ENCODE data around the gene MOGAT1. TPM values are rescaled to one million over a fixed set of nuclear protein-coding genes. Genes with fewer than 3 reads are reported as not detected.

MOGAT1 gene
- total and polyA plus RNA-seq, 2 of the 13 experiments (the other 11 are each of a cell fraction or from before 2014, with no cell fraction given), result 0.98 to 4.3 TPM

DNA sequence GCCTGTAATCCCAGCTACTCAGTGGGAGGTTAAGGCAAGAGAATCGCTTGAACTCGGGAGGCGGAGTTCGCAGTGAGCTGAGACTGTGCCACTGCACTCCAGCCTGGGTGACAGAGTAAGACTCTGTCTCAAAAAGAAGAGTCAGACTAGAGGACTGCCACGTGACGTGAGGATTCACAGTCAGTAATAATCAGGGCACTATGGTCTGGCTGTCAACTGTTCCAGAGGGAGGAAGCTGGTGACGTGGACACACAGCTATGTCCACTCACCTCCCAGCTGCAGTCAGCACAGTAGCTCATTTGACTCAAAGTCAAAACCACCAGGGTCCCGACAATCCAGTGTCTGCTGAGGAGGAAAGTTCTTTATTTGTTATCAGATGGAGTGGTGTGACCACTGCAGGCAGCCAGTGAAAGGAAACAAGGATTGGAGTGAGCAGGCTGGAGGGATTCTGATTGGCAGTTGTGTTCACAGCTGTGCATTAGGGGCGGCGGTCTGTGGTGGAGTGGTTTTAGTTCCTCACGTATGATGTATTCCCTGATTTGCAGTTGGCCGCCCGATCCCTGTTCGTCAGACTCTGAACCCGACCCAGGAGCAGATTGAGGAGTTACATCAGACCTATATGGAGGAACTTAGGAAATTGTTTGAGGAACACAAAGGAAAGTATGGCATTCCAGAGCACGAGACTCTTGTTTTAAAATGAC lies 37.9 kb downstream of the MOGAT1 start (continued):
- TF ChIP-seq ASH2L (IDR thresholded peaks at IDR 0.05; ENCODE audit: insufficient read length, low read depth, low read length) (peak; percentile 70), MAFK (conservative IDR thresholded peaks at IDR 0.05 in 1 of 2, IDR thresholded peaks at IDR 0.05 in 1 of 2; ENCODE audit: low read length in 2 of 2) (peak; percentile 45 to 57; a peak in 3 of 4 replicates), ZBED4 (CRISPR knock-in tag; IDR thresholded peaks at IDR 0.05; ENCODE audit: borderline replicate concordance) (peak; percentile 76), SYNCRIP (IDR thresholded peaks at IDR 0.05; ENCODE audit: insufficient read depth, low read depth, low read length) (no peak), AGO2 (optimal IDR thresholded peaks at IDR 0.05; ENCODE audit: low read depth, low read length) (no peak), EHMT2 (IDR thresholded peaks at IDR 0.05; ENCODE audit: borderline replicate concordance, low read depth, low read length) (peak; percentile 70; the same call in 1 of the 2 replicates), ZNF691 (CRISPR knock-in tag; IDR thresholded peaks at IDR 0.05; ENCODE audit: borderline replicate concordance, low read depth) (no peak), SNAPC4 (CRISPR knock-in tag; IDR thresholded peaks at IDR 0.05) (peak; percentile 74; the same call in 1 of the 2 replicates), ETV5 (CRISPR knock-in tag; IDR thresholded peaks at IDR 0.05; ENCODE audit: borderline replicate concordance) (peak; percentile 84)
- TF ChIP-seq, protein P1, sequence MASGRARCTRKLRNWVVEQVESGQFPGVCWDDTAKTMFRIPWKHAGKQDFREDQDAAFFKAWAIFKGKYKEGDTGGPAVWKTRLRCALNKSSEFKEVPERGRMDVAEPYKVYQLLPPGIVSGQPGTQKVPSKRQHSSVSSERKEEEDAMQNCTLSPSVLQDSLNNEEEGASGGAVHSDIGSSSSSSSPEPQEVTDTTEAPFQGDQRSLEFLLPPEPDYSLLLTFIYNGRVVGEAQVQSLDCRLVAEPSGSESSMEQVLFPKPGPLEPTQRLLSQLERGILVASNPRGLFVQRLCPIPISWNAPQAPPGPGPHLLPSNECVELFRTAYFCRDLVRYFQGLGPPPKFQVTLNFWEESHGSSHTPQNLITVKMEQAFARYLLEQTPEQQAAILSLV (CRISPR knock-in tag; IDR thresholded peaks at IDR 0.05; ENCODE audit: borderline replicate concordance), result peak; percentile 89; the same call in 1 of the 2 replicates
- TF ChIP-seq, protein P2, sequence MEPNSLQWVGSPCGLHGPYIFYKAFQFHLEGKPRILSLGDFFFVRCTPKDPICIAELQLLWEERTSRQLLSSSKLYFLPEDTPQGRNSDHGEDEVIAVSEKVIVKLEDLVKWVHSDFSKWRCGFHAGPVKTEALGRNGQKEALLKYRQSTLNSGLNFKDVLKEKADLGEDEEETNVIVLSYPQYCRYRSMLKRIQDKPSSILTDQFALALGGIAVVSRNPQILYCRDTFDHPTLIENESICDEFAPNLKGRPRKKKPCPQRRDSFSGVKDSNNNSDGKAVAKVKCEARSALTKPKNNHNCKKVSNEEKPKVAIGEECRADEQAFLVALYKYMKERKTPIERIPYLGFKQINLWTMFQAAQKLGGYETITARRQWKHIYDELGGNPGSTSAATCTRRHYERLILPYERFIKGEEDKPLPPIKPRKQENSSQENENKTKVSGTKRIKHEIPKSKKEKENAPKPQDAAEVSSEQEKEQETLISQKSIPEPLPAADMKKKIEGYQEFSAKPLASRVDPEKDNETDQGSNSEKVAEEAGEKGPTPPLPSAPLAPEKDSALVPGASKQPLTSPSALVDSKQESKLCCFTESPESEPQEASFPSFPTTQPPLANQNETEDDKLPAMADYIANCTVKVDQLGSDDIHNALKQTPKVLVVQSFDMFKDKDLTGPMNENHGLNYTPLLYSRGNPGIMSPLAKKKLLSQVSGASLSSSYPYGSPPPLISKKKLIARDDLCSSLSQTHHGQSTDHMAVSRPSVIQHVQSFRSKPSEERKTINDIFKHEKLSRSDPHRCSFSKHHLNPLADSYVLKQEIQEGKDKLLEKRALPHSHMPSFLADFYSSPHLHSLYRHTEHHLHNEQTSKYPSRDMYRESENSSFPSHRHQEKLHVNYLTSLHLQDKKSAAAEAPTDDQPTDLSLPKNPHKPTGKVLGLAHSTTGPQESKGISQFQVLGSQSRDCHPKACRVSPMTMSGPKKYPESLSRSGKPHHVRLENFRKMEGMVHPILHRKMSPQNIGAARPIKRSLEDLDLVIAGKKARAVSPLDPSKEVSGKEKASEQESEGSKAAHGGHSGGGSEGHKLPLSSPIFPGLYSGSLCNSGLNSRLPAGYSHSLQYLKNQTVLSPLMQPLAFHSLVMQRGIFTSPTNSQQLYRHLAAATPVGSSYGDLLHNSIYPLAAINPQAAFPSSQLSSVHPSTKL (CRISPR knock-in tag; IDR thresholded peaks at IDR 0.05), result peak; percentile 87

Measured in HepG2 (cell line).